Activated CD8-positive, alpha-beta T cell treated with anti-CD3 and anti-CD28 coated beads for 36 hours (primary cell): ENCODE measurements around the gene RACK1. TPM values are rescaled to one million over a fixed set of nuclear protein-coding genes. Genes with fewer than 3 reads are reported as not detected.

Experiments
- ATAC-seq: fragments of 200-7000 bp; cut with Tn5 transposase; one replicate; pipeline ENCODE4 v1.10.0; 2021; ENCODE audit warnings: mild to moderate bottlenecking, moderate library complexity
- CTCF ChIA-PET: fragments of 350-600 bp; sonication (Branson Sonifier 250); formaldehyde crosslinking; loops from one replicate; lab custom pipeline; 2021; ENCODE audit warnings: antibody characterized with exemption; lab: Charles Lee
- POLR2A ChIA-PET: fragments of 350-600 bp; sonication (Branson Sonifier 250); formaldehyde crosslinking; loops from one replicate; lab custom pipeline; 2021; ENCODE audit warnings: antibody characterized with exemption; lab: Charles Lee
- DNase-seq: peaks from one replicate; pipeline ENCODE4 v3.0.0-alpha.2; 2020
- H3K27ac Mint-ChIP-seq: one replicate; pipeline ENCODE4 v1.8.0; 2021; ENCODE audit warnings: mild to moderate bottlenecking, mixed read lengths
- H3K27me3 Mint-ChIP-seq: one replicate; pipeline ENCODE4 v1.8.0; 2021; ENCODE audit warnings: mixed read lengths
- H3K36me3 Mint-ChIP-seq: one replicate; pipeline ENCODE4 v1.8.0; 2021; ENCODE audit warnings: low read depth, mixed read lengths
- H3K4me1 Mint-ChIP-seq: one replicate; pipeline ENCODE4 v1.8.0; 2021; ENCODE audit warnings: low read depth, mixed read lengths
- H3K4me3 Mint-ChIP-seq: one replicate; pipeline ENCODE4 v1.8.0; 2021; ENCODE audit warnings: mild to moderate bottlenecking, moderate library complexity, mixed read lengths
- H3K9me3 Mint-ChIP-seq: one replicate; pipeline ENCODE4 v1.8.0; 2021; ENCODE audit warnings: mixed read lengths
- intact Hi-C: fragments of 100-400 bp; cut with micrococcal nuclease; formaldehyde crosslinking; loops from one replicate; pipeline ENCODE4 v1.10.0; 2022
- total RNA-seq, 2 experiments: library from RNA; stranded (reverse); gene quantifications; one replicate each; pipeline ENCODE4 v1.2.3, GENCODE V29; 2021
- TF ChIP-seq, protein P1 (sequence below): fragments of 200-600 bp; IDR thresholded peaks from one replicate; pipeline ENCODE4 v1.8.0; 2022; ENCODE audit warnings: antibody characterized with exemption, mild to moderate bottlenecking

The RACK1 gene
- total RNA-seq, 2 experiments from 2014 or later: 2,759 to 2,801 TPM

DNA sequence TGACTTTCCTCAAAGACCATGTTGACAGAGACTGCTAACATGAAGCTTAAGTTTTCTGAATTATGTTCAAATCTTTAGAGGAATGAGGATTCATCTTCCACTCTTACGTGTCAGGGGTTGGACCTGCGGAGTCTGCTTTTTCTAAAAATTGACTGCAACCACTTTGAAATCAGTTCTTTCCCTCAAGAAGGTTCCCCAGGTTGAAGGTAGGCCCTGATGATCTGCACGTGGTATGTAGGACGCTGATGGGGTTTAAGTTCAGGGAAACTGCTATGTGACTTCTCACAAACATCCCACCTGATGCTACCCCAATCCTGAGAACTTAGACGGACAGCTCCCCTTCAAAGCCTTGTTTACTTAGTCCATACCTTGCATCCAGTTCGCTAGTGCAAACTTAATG lies 7.2 kb downstream of the RACK1 start:
- CTCF ChIA-PET: no interaction called here
- Mint-ChIP-seq H3K27ac (peak overlapping the region; percentile 68), H3K4me1 (peaks cover 34% of the 10 kb centered on the region), H3K27me3 (no peaks in the 10 kb centered on the region), H3K9me3 (no peaks in the 10 kb centered on the region), H3K36me3 (peaks cover 72% of the 10 kb centered on the region), H3K4me3 (no peak overlapping the region)
- intact Hi-C loops: no loop called here
- DNase-seq (no peak), ATAC-seq (no peak)
- TF ChIP-seq, protein P1, sequence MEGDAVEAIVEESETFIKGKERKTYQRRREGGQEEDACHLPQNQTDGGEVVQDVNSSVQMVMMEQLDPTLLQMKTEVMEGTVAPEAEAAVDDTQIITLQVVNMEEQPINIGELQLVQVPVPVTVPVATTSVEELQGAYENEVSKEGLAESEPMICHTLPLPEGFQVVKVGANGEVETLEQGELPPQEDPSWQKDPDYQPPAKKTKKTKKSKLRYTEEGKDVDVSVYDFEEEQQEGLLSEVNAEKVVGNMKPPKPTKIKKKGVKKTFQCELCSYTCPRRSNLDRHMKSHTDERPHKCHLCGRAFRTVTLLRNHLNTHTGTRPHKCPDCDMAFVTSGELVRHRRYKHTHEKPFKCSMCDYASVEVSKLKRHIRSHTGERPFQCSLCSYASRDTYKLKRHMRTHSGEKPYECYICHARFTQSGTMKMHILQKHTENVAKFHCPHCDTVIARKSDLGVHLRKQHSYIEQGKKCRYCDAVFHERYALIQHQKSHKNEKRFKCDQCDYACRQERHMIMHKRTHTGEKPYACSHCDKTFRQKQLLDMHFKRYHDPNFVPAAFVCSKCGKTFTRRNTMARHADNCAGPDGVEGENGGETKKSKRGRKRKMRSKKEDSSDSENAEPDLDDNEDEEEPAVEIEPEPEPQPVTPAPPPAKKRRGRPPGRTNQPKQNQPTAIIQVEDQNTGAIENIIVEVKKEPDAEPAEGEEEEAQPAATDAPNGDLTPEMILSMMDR: no peak
- POLR2A ChIA-PET: interaction anchor here (0.7 to 35.9 kb wide), 4 partner anchors 4 to 86 kb away, joined by 3 to 746 read pairs (median 375); partner anchors contain the start of genes RACK1, TRIM41 and TRIM52

DNA sequence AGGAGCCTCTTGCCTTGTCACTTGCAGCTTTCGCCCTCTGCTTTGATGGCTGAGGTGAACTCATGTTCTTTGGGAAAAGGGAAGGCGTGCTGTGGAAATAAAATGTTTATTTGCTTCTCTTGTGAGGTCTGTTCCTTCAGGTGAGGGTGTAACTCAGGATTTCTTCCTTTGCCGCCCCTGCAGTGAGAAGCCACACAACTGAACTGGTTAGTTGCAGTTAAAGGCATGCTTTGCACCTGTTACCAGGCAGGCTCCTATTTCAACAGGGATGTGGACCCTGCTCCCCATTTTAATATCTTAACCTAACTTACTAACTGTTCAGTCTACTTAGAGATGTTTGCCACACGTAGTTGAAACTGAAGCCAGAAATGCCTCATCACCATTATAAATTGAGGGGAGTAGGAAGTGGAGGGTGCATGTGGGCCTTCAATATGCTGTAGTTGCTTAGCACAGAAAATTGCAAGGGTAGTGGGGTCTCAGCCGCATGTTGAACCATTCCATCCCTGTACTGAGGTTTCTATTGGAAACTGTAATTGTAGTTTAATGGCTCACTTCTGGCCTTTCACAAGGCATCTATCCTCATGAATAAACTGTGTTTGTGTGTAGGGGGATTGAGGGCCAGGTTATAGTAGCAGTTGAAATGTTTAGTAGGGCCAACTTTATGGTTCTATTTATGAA lies 7.9 kb downstream of the RACK1 start:
- Mint-ChIP-seq H3K27ac (peak overlapping the region; percentile 68), H3K36me3 (peaks cover 66% of the 10 kb centered on the region), H3K4me3 (no peak overlapping the region), H3K27me3 (no peaks in the 10 kb centered on the region), H3K4me1 (peaks cover 31% of the 10 kb centered on the region), H3K9me3 (no peaks in the 10 kb centered on the region)
- TF ChIP-seq, protein P1: no peak
- ChIA-PET CTCF (no interaction called here), POLR2A (interaction anchor here (0.7 to 35.9 kb wide), 9 partner anchors 3 to 85 kb away, joined by 3 to 746 read pairs (median 4); partner anchors contain the start of genes RACK1, TRIM41 and TRIM52)
- ATAC-seq: peak; percentile 12
- intact Hi-C loops: no loop called here
- no peak for DNase-seq

DNA sequence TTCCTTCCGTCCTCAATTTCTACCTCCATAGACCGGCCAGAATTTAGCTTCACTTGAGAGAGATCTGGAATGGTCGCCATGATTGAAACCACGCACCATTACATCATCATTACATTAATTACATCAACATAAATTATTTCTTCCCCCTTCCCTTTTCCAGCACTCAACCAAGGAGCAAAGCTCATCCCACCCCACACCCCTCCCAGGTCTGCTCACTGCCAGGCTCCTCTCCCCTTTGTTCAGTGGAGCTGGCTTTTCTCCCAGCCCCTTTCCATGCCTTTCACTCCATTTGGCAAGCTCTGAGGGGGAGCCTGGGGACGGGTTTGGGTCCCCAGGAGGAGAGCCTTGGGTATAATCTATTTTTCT lies 8.4 kb downstream of the RACK1 start:
- peak overlapping the region; percentile 68 for H3K27ac Mint-ChIP-seq
- CTCF ChIA-PET: no interaction called here
- intact Hi-C loops: no loop called here
- H3K27me3 Mint-ChIP-seq: no peaks in the 10 kb centered on the region
- H3K4me3 Mint-ChIP-seq: no peak overlapping the region
- no peak for DNase-seq
- TF ChIP-seq, protein P1: no peak
- H3K36me3 Mint-ChIP-seq: peaks cover 65% of the 10 kb centered on the region
- H3K9me3 Mint-ChIP-seq: no peaks in the 10 kb centered on the region
- H3K4me1 Mint-ChIP-seq: peaks cover 28% of the 10 kb centered on the region
- ATAC-seq: peak; percentile 6
- POLR2A ChIA-PET: interaction anchor here (0.8 to 35.9 kb wide), 9 partner anchors 2 to 51 kb away, joined by 3 to 746 read pairs (median 4); partner anchors contain the start of genes RACK1, TRIM41 and TRIM52

DNA sequence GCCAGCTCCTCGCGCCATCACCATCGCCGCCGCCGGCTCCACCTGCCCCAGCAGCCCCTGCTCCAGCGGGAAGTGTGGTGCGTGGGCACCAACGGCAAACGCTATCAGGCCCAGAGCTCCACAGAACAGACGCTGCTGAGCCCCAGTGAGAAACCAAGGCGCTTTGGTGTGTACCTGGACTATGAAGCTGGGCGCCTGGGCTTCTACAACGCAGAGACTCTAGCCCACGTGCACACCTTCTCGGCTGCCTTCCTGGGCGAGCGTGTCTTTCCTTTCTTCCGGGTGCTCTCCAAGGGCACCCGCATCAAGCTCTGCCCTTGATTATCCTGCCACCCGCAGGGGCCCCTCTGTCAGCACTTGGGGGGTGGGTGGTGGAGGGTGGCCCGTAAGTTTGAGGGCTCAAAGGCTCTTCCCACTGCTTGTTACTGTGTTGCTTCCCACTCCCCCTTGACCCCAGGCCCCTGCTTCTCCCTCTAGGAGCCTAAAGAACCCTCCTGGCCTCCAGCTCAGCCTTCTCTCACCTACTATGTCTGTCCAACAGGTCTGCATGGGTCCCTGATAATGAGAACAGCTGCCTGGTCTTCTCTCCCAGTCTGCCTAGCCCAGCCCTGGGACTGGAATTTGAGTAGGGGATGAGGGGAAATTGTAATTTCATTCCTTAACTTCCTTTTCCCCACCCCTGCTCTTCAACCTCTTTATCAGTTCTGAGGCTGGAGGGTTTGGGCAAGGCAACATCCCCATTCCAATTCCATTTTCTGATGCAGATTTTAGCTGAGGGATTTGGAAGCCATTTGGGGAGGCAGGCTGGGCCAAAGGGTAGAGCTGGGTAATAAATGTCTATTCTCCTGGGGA lies 9.0 kb downstream of the RACK1 start:
- intact Hi-C loops: no loop called here
- H3K36me3 Mint-ChIP-seq: peaks cover 63% of the 10 kb centered on the region
- ATAC-seq (peak; percentile 13), DNase-seq (no peak)
- H3K27ac Mint-ChIP-seq: peak overlapping the region; percentile 68
- no peaks in the 10 kb centered on the region for H3K9me3 Mint-ChIP-seq
- H3K4me1 Mint-ChIP-seq: peaks cover 32% of the 10 kb centered on the region
- ChIA-PET POLR2A (interaction anchor here (0.8 to 35.9 kb wide), 9 partner anchors 2 to 45 kb away, joined by 3 to 746 read pairs (median 3); partner anchors contain the start of genes RACK1, TRIM41 and TRIM52), CTCF (no interaction called here)
- no peak overlapping the region for H3K4me3 Mint-ChIP-seq
- TF ChIP-seq, protein P1: no peak
- H3K27me3 Mint-ChIP-seq: no peaks in the 10 kb centered on the region
